GM12878 (cell line): ENCODE measurements around the gene AFF1. TPM values are rescaled to one million over a fixed set of nuclear protein-coding genes. Genes with fewer than 3 reads are reported as not detected.

Experiments used
- BHLHE40 ChIP-seq, 2 experiments: fragments of 450-650 bp in 1 of 2; IDR thresholded peaks; 2 replicates each; pipeline ENCODE4 v1.6.1; 2011 to 2017; ENCODE audit warnings: low read depth in 2 of 2, borderline replicate concordance in 1 of 2, improper control_type of control experiment in 1 of 2, low read length in 1 of 2, mild to moderate bottlenecking in 1 of 2
- EED ChIP-seq: sonication (generic); IDR thresholded peaks from 2 replicates; pipeline ENCODE4 v1.6.1; 2016; ENCODE audit warnings: antibody characterized with exemption, low read depth
- ETV6 ChIP-seq, 2 experiments: fragments of 450-650 bp in 1 of 2; IDR thresholded peaks in 1 of 2; conservative IDR thresholded peaks in 1 of 2; 2 replicates each; pipeline ENCODE4 v1.6.1; 2014; ENCODE audit warnings: antibody characterized with exemption in 1 of 2, borderline replicate concordance in 1 of 2, low read depth in 1 of 2, mild to moderate bottlenecking in 1 of 2, moderate library complexity in 1 of 2
- FOS ChIP-seq: IDR thresholded peaks from 3 replicates; pipeline ENCODE4 v1.6.1; 2011; ENCODE audit warnings: borderline replicate concordance; ENCODE audit not compliant: insufficient read length; ENCODE audit errors: extremely low read depth
- GATAD2B ChIP-seq: fragments of 450-650 bp; conservative IDR thresholded peaks from 2 replicates; pipeline ENCODE4 v1.6.1; 2017; ENCODE audit warnings: low read depth, mild to moderate bottlenecking, moderate library complexity
- IKZF2 ChIP-seq, 2 experiments: fragments of 450-650 bp; IDR thresholded peaks; 2 replicates each; pipeline ENCODE4 v1.6.1; 2017; ENCODE audit warnings: mild to moderate bottlenecking in 2 of 2, moderate library complexity in 2 of 2
- LARP7 ChIP-seq: fragments of 450-650 bp; IDR thresholded peaks from 2 replicates; pipeline ENCODE4 v1.6.1; 2017; ENCODE audit warnings: mild to moderate bottlenecking
- MEF2A ChIP-seq: IDR thresholded peaks from 2 replicates; pipeline ENCODE4 v1.6.1; 2011; ENCODE audit warnings: low read depth, mild to moderate bottlenecking, low read length, moderate library complexity; ENCODE audit not compliant: insufficient read depth
- NR2C1 ChIP-seq: fragments of 450-650 bp; IDR thresholded peaks from 2 replicates; pipeline ENCODE4 v1.6.1; 2017; ENCODE audit warnings: antibody characterized with exemption, mild to moderate bottlenecking, moderate library complexity
- NR2C2 ChIP-seq: IDR thresholded peaks from 2 replicates; pipeline ENCODE4 v1.6.1; 2011; ENCODE audit warnings: borderline replicate concordance, low read depth; ENCODE audit not compliant: control insufficient read depth, insufficient read length
- PML ChIP-seq: IDR thresholded peaks from 2 replicates; pipeline ENCODE4 v1.6.1; 2012; ENCODE audit warnings: low read length, inconsistent platforms
- RBBP5 ChIP-seq: fragments of 200-600 bp; sonication (generic); conservative IDR thresholded peaks from 2 replicates; pipeline ENCODE4 v1.6.1; 2016
- SKIL ChIP-seq: fragments of 450-650 bp; IDR thresholded peaks from 2 replicates; pipeline ENCODE4 v1.6.1; 2017; ENCODE audit warnings: mild to moderate bottlenecking, low read depth, inconsistent platforms; ENCODE audit not compliant: poor library complexity, severe bottlenecking
- SMAD5 ChIP-seq: IDR thresholded peaks from 2 replicates; pipeline ENCODE4 v1.6.1; 2016; ENCODE audit warnings: antibody characterized with exemption, low read depth
- SPI1 ChIP-seq: IDR thresholded peaks from 2 replicates; pipeline ENCODE4 v1.6.1; 2011; ENCODE audit warnings: low read depth, mild to moderate bottlenecking, low read length, moderate library complexity, borderline replicate concordance; ENCODE audit not compliant: insufficient read depth
- STAT1 ChIP-seq: fragments of 450-650 bp; conservative IDR thresholded peaks from 2 replicates; pipeline ENCODE4 v1.6.1; 2014; ENCODE audit warnings: antibody characterized with exemption, mild to moderate bottlenecking
- TBL1XR1 ChIP-seq: IDR thresholded peaks from 2 replicates; pipeline ENCODE4 v1.6.1; 2012; ENCODE audit warnings: low read depth, low read length, improper control_type of control experiment
- WRNIP1 ChIP-seq: IDR thresholded peaks from 2 replicates; pipeline ENCODE4 v1.6.1; 2011; ENCODE audit warnings: low read depth, low read length, improper control_type of control experiment, borderline replicate concordance
- ZBTB11 ChIP-seq: fragments of 450-650 bp; formaldehyde crosslinking; IDR thresholded peaks from 2 replicates; pipeline ENCODE4 v1.5.0; 2022; ENCODE audit warnings: mild to moderate bottlenecking, missing genetic modification characterization
- ZNF687 ChIP-seq: fragments of 450-650 bp; IDR thresholded peaks from 2 replicates; pipeline ENCODE4 v1.6.1; 2017; ENCODE audit warnings: mild to moderate bottlenecking, moderate library complexity
- polyA plus RNA-seq, 11 experiments: library from polyadenylated mRNA; depleted of rRNA in 4 of 11; unstranded in 6 of 11; stranded (reverse) in 5 of 11; fragments of >200 nt; fragmentation: Nextera tagmentation in 4 of 11; fragmentation: Illumina TruSeq in 1 of 11; extraction: Ambion mirVana in 4 of 11; extraction: Trizol in 1 of 11; gene quantifications; 1 replicate in 1 of 11; 2 replicates in 10 of 11; pipeline versions ENCODE4 v1.2.1 to v1.2.3, GENCODE V29; 2011 to 2016; ENCODE audit warnings: inconsistent platforms in 2 of 11, missing spikeins in 2 of 11, low read depth in 1 of 11
- total RNA-seq, 4 experiments: library from RNA; depleted of rRNA in 3 of 4; stranded (reverse); fragments of >200 nt in 3 of 4; fragmentation: Illumina TruSeq in 1 of 4; extraction: Trizol in 1 of 4; gene quantifications; 2 replicates each; pipeline versions ENCODE4 v1.2.1 to v1.2.3, GENCODE V29; 2013 to 2021

AFF1 gene
- total and polyA plus RNA-seq, 10 of the 15 experiments (the other 5 are each of a cell fraction or from before 2014, with no cell fraction given) = 3.5 to 56.1 (median 21.5) TPM

GRCh38 chr4:86939729-86940575, 5.1 kb downstream of the AFF1 start (continued):
- peak; percentile 67 to 84; a peak in 3 of 4 replicates for TF ChIP-seq IKZF2 (IDR thresholded peaks at IDR 0.05)
- TF ChIP-seq MEF2A = peak; percentile 99
- no peak for TF ChIP-seq STAT1
- peak; percentile 94 for TF ChIP-seq SKIL
- TF ChIP-seq FOS = no peak
- TF ChIP-seq WRNIP1 = no peak
- TF ChIP-seq TBL1XR1 = peak; percentile 97
- TF ChIP-seq RBBP5 = no peak
- no peak for TF ChIP-seq ZNF687
- TF ChIP-seq NR2C2 = no peak
- TF ChIP-seq EED = peak; percentile 55
- no peak for TF ChIP-seq SMAD5
- TF ChIP-seq PML = peak; percentile 71
- TF ChIP-seq NR2C1 = no peak
- TF ChIP-seq LARP7 = no peak
- TF ChIP-seq SPI1 = no peak
- TF ChIP-seq GATAD2B = 0 out of 2 replicates have a peak, but pooled peaks have one; percentile 18
- peak; percentile 51 to 59; a peak in 2 of 4 replicates for TF ChIP-seq BHLHE40 (IDR thresholded peaks at IDR 0.05; ENCODE audit: borderline replicate concordance in 1 of 2, low read depth in 2 of 2, low read length in 1 of 2)
- no peak for TF ChIP-seq ZBTB11
- no peak for TF ChIP-seq ETV6 (conservative IDR thresholded peaks at IDR 0.05 in 1 of 2, IDR thresholded peaks at IDR 0.05 in 1 of 2; ENCODE audit: borderline replicate concordance in 1 of 2, low read depth in 1 of 2)
